Measurements from ENCODE around the gene PRR22. TPM values are rescaled to one million over a fixed set of nuclear protein-coding genes. Genes with fewer than 3 reads are reported as not detected.

Gene PRR22
- total and polyA plus RNA-seq, 2 donors (not counting 3 experiments of a cell fraction or from before 2014, with no cell fraction given) = 1.4 to 3.4 TPM

GRCh38 chr19:5821521-5822180 is 37.1 kb upstream of the PRR22 start:
- ChIA-PET POLR2A (no interaction called here), CTCF (interaction anchor here (4.6 kb wide), 1 partner anchor 17 kb away, joined by 24 read pairs; the partner anchor contains the start of gene NRTN)
- DNase-seq (ENCODE audit: low read depth, low spot score) = no peak
- no peaks in the 10 kb centered on the region for H4K20me1 ChIP-seq (replicated peaks; ENCODE audit: control insufficient read depth, extremely low read depth, insufficient read depth, low read length)
- no peaks in the 10 kb centered on the region for H3K9me3 ChIP-seq (replicated peaks; ENCODE audit: control insufficient read depth, insufficient read depth, low read length)
- intact Hi-C loops (cut with micrococcal nuclease) = loop anchor here (2.0 kb wide), 1 partner anchor 17 kb away; the partner anchor contains the start of gene NRTN
- H3K27ac ChIP-seq (ENCODE audit: insufficient read depth, low read depth, low read length) = no peak overlapping the region
- no peak overlapping the region for H3K4me3 ChIP-seq (replicated peaks in 1 of 3; ENCODE audit: insufficient read depth in 1 of 3, low read depth in 1 of 3, low read length in 3 of 3)
- no peak overlapping the region for H3K9ac ChIP-seq (replicated peaks; ENCODE audit: extremely low read depth, insufficient read depth, low read length)
- no peak for TF ChIP-seq GATA2 (IDR thresholded peaks at IDR 0.05; ENCODE audit: insufficient read depth, insufficient read length, low read depth, low read length)
- no peak for TF ChIP-seq FOS (IDR thresholded peaks at IDR 0.05; ENCODE audit: borderline replicate concordance, insufficient read depth, low read length)
- no peak for TF ChIP-seq MYC (IDR thresholded peaks at IDR 0.05; ENCODE audit: low read depth, low read length)
- no peak for TF ChIP-seq CTCF (IDR thresholded peaks at IDR 0.05; ENCODE audit: extremely low read depth in 1 of 2, insufficient read depth in 1 of 2, low read depth in 1 of 2, low read length in 2 of 2)
- TF ChIP-seq EZH2 (IDR thresholded peaks at IDR 0.05; ENCODE audit: borderline replicate concordance, low read depth, low read length, severe bottlenecking) = no peak
- no peak for TF ChIP-seq POLR2AphosphoS5 (IDR thresholded peaks at IDR 0.05; ENCODE audit: insufficient read depth, low read depth, low read length)
- no peak for TF ChIP-seq MAX (IDR thresholded peaks at IDR 0.05; ENCODE audit: insufficient read depth, insufficient read length)
- no peak for TF ChIP-seq POLR2A (IDR thresholded peaks at IDR 0.05; ENCODE audit: low read depth, low read length)
- no peak for TF ChIP-seq JUN (IDR thresholded peaks at IDR 0.05; ENCODE audit: borderline replicate concordance, insufficient read depth, insufficient read length, low read depth)
- no peaks in the 10 kb centered on the region for H3K4me1 ChIP-seq (ENCODE audit: control insufficient read depth, extremely low read depth, insufficient read depth, low read length)
- H2AFZ ChIP-seq (ENCODE audit: low read depth, low read length) = no peak overlapping the region
- no peaks in the 10 kb centered on the region for H3K9me1 ChIP-seq (replicated peaks; ENCODE audit: control insufficient read depth, extremely low read depth, insufficient read depth, low read length)
- dilution Hi-C loops (cut with MboI; ENCODE audit: extremely low pct_ligation_motif_present, low sequenced_read_pairs) = no loop called here
- no peaks in the 10 kb centered on the region for H3K79me2 ChIP-seq (ENCODE audit: control insufficient read depth, insufficient read depth, low read length)
- H3K27me3 ChIP-seq (ENCODE audit: control insufficient read depth in 2 of 2, insufficient read depth in 2 of 2, low read length in 2 of 2) = no peaks in the 10 kb centered on the region
- FAIRE-seq = no peak
- no peak overlapping the region for H3K4me2 ChIP-seq (ENCODE audit: insufficient read depth, low read length)
- no peaks in the 10 kb centered on the region for H3K36me3 ChIP-seq (ENCODE audit: control insufficient read depth in 2 of 2, extremely low read depth in 1 of 2, insufficient read depth in 2 of 2, low read length in 2 of 2)
- no TSS peak for BruUV-seq (replicated peaks)

Measured in endothelial cell of umbilical vein (primary cell).